ENCODE results near the gene KIN.
"Not testable (repeated sequence)": the region's sequence is repeated elsewhere in the genome, so short reads cannot be mapped to it uniquely, and the experiment has no call there.

Gene KIN

GRCh38 chr10:7755103-7755502 is 32.7 kb downstream of the KIN start:
- H3K27ac ChIP-seq (replicated peaks) = no peak overlapping the region
- H3K4me3 ChIP-seq (replicated peaks; ENCODE audit: insufficient read depth, low read length) = no peak overlapping the region
- DNase-seq (ENCODE audit: low read depth in 1 of 2, low spot score in 1 of 2) = no peak
- no peaks in the 10 kb centered on the region for H3K27me3 ChIP-seq (ENCODE audit: insufficient read depth, poor library complexity, severe bottlenecking)
- TF ChIP-seq, protein P1, sequence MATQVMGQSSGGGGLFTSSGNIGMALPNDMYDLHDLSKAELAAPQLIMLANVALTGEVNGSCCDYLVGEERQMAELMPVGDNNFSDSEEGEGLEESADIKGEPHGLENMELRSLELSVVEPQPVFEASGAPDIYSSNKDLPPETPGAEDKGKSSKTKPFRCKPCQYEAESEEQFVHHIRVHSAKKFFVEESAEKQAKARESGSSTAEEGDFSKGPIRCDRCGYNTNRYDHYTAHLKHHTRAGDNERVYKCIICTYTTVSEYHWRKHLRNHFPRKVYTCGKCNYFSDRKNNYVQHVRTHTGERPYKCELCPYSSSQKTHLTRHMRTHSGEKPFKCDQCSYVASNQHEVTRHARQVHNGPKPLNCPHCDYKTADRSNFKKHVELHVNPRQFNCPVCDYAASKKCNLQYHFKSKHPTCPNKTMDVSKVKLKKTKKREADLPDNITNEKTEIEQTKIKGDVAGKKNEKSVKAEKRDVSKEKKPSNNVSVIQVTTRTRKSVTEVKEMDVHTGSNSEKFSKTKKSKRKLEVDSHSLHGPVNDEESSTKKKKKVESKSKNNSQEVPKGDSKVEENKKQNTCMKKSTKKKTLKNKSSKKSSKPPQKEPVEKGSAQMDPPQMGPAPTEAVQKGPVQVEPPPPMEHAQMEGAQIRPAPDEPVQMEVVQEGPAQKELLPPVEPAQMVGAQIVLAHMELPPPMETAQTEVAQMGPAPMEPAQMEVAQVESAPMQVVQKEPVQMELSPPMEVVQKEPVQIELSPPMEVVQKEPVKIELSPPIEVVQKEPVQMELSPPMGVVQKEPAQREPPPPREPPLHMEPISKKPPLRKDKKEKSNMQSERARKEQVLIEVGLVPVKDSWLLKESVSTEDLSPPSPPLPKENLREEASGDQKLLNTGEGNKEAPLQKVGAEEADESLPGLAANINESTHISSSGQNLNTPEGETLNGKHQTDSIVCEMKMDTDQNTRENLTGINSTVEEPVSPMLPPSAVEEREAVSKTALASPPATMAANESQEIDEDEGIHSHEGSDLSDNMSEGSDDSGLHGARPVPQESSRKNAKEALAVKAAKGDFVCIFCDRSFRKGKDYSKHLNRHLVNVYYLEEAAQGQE (IDR thresholded peaks at IDR 0.05; ENCODE audit: insufficient replicate concordance, low read depth) = no peak
- TF ChIP-seq SPI1 (IDR thresholded peaks at IDR 0.05; ENCODE audit: borderline replicate concordance, low read depth) (no peak), POLR2AphosphoS5 (IDR thresholded peaks at IDR 0.05; ENCODE audit: low read depth) (no peak), GABPA (IDR thresholded peaks at IDR 0.05; ENCODE audit: low read depth) (no peak)
- TF ChIP-seq, protein P2, sequence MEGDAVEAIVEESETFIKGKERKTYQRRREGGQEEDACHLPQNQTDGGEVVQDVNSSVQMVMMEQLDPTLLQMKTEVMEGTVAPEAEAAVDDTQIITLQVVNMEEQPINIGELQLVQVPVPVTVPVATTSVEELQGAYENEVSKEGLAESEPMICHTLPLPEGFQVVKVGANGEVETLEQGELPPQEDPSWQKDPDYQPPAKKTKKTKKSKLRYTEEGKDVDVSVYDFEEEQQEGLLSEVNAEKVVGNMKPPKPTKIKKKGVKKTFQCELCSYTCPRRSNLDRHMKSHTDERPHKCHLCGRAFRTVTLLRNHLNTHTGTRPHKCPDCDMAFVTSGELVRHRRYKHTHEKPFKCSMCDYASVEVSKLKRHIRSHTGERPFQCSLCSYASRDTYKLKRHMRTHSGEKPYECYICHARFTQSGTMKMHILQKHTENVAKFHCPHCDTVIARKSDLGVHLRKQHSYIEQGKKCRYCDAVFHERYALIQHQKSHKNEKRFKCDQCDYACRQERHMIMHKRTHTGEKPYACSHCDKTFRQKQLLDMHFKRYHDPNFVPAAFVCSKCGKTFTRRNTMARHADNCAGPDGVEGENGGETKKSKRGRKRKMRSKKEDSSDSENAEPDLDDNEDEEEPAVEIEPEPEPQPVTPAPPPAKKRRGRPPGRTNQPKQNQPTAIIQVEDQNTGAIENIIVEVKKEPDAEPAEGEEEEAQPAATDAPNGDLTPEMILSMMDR (IDR thresholded peaks at IDR 0.05; ENCODE audit: insufficient read depth, low read length) = no peak

DNA sequence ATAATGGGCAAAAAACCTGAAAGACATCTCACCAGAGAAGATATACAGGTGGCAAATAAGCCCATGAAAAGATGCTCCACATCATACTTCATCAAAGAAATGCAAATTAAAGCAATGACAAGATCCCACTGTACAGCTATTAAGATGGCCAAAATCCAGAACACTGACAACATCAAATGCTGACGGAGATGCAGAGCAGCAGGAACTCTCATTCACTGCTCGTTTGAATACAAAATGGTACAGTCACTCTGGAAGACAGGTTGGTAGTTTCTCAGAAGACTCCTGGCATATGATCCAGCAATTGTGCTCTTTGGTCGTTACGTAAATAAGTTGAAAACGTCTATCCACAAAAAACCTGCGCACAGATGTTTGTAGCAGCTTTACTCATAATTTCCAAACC is 35.5 kb downstream of the KIN start:
- Histone ChIP-seq H3K4me3 (replicated peaks; ENCODE audit: insufficient read depth, low read length) (no peak overlapping the region), H3K27ac (replicated peaks) (no peak overlapping the region), H3K27me3 (ENCODE audit: insufficient read depth, poor library complexity, severe bottlenecking) (no peaks in the 10 kb centered on the region)
- TF ChIP-seq GABPA (IDR thresholded peaks at IDR 0.05; ENCODE audit: low read depth) (no peak), SPI1 (IDR thresholded peaks at IDR 0.05; ENCODE audit: borderline replicate concordance, low read depth) (no peak), POLR2AphosphoS5 (IDR thresholded peaks at IDR 0.05; ENCODE audit: low read depth) (no peak)
- TF ChIP-seq, protein P1 (IDR thresholded peaks at IDR 0.05; ENCODE audit: insufficient replicate concordance, low read depth) = no peak
- TF ChIP-seq, protein P2 (IDR thresholded peaks at IDR 0.05; ENCODE audit: insufficient read depth, low read length) = no peak
- no peak for DNase-seq (ENCODE audit: low read depth in 1 of 2, low spot score in 1 of 2)

- no peak for DNase-seq (ENCODE audit: low read depth in 1 of 2, low spot score in 1 of 2)
- H3K27ac ChIP-seq (replicated peaks) = no peak overlapping the region
- no peak overlapping the region for H3K4me3 ChIP-seq (replicated peaks; ENCODE audit: insufficient read depth, low read length)
- TF ChIP-seq, protein P2 (IDR thresholded peaks at IDR 0.05; ENCODE audit: insufficient read depth, low read length) = no peak
- TF ChIP-seq GABPA (IDR thresholded peaks at IDR 0.05; ENCODE audit: low read depth) (no peak), POLR2AphosphoS5 (IDR thresholded peaks at IDR 0.05; ENCODE audit: low read depth) (no peak), SPI1 (IDR thresholded peaks at IDR 0.05; ENCODE audit: borderline replicate concordance, low read depth) (no peak)
- TF ChIP-seq, protein P1 (IDR thresholded peaks at IDR 0.05; ENCODE audit: insufficient replicate concordance, low read depth) = no peak
- H3K27me3 ChIP-seq (ENCODE audit: insufficient read depth, poor library complexity, severe bottlenecking) = no peaks in the 10 kb centered on the region
Observed at GRCh38 chr10:7750222-7750621, 37.6 kb downstream of the KIN start.

- H3K27me3 ChIP-seq (ENCODE audit: insufficient read depth, poor library complexity, severe bottlenecking); H3K4me3 ChIP-seq (replicated peaks; ENCODE audit: insufficient read depth, low read length); H3K27ac ChIP-seq (replicated peaks); DNase-seq (ENCODE audit: low read depth in 1 of 2, low spot score in 1 of 2): not testable (repeated sequence)
Observed at GRCh38 chr10:7748637-7749036, 39.2 kb downstream of the KIN start.
